Measurements from ENCODE around the gene VAPA. TPM values are rescaled to one million over a fixed set of nuclear protein-coding genes. Genes with fewer than 3 reads are reported as not detected.

The VAPA gene
- total RNA-seq, 6 experiments from 2014 or later, result 184 to 237 (median 206) TPM

- Mint-ChIP-seq H3K27ac (no peak overlapping the region), H3K4me3 (no peak overlapping the region), H3K9me3 (peaks cover 13% of the 10 kb centered on the region)
Measured at GRCh38 chr18:9994026-9994570, 80.3 kb downstream of the VAPA start.

DNA sequence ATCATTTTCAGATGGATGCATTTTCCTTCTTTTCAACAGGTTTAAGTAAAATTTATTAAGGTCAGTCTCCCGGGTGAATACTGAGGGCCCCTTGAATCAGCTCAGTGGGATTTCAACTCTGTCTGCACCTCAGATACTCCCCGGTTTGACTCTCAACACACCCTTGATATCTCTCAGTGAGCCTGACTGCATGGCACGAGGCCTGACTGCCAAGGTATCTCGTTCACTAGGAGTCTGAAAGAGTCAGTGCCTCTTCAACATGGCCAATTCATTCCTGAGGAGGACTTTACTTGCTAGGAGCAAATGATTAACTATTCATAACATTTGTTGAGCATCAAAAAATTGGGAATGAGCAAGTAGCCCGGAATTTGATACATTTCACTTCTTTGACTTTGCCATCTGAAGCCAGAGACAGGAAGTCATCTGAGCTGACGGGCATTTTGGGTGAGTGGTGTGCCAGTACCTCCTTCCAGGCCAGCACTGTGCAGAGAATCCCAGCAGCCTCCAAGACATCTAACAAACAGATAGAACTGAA lies 81.0 kb downstream of the VAPA start:
- H3K9me3 Mint-ChIP-seq, result peaks cover 17% of the 10 kb centered on the region
- peaks cover 8% of the 10 kb centered on the region for H3K36me3 Mint-ChIP-seq (ENCODE audit: low read depth)
- no peak overlapping the region for H3K27ac Mint-ChIP-seq
- DNase-seq, result no peak
- H3K4me1 Mint-ChIP-seq (ENCODE audit: low read depth), result no peaks in the 10 kb centered on the region
- H3K4me3 Mint-ChIP-seq, result no peak overlapping the region
- H3K27me3 Mint-ChIP-seq (ENCODE audit: insufficient read depth), result peaks cover 33% of the 10 kb centered on the region
- TF ChIP-seq CTCF (IDR thresholded peaks at IDR 0.05), result no peak

More at GRCh38 chr18:9994026-9994570, 80.3 kb downstream of the VAPA start:
- peaks cover 8% of the 10 kb centered on the region for H3K36me3 Mint-ChIP-seq (ENCODE audit: low read depth)
- TF ChIP-seq CTCF (IDR thresholded peaks at IDR 0.05), result no peak
- no peak for DNase-seq
- H3K4me1 Mint-ChIP-seq (ENCODE audit: low read depth), result no peaks in the 10 kb centered on the region
- H3K27me3 Mint-ChIP-seq (ENCODE audit: insufficient read depth), result peaks cover 33% of the 10 kb centered on the region

GRCh38 chr18:9995631-9996030 lies 81.8 kb downstream of the VAPA start:
- Mint-ChIP-seq H3K36me3 (ENCODE audit: low read depth) (peaks cover 8% of the 10 kb centered on the region), H3K27me3 (ENCODE audit: insufficient read depth) (peaks cover 30% of the 10 kb centered on the region), H3K9me3 (peaks cover 17% of the 10 kb centered on the region), H3K27ac (no peak overlapping the region), H3K4me1 (ENCODE audit: low read depth) (no peaks in the 10 kb centered on the region), H3K4me3 (no peak overlapping the region)
- TF ChIP-seq CTCF (IDR thresholded peaks at IDR 0.05), result no peak
- DNase-seq, result no peak

DNA sequence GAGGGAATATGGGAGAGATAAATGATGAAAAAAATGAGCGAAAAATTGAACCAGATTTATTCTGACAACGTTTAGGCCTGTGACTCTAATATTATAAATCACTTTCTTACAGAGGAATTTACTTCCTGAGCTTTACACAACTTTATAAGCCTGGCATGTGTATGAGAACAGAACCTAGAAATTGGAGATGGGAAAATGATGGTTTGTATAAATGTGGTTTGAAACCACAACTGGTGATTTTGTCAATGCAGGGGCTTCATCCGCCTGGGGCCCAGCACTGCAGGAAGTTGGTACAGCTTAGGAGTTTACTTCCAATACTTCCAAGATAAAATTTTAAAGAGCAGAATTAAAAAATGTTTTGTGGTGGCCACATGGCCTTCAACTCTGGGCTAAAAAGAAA lies 82.3 kb downstream of the VAPA start:
- H3K9me3 Mint-ChIP-seq, result peaks cover 17% of the 10 kb centered on the region
- DNase-seq, result no peak
- no peak overlapping the region for H3K4me3 Mint-ChIP-seq
- H3K27ac Mint-ChIP-seq, result no peak overlapping the region
- TF ChIP-seq CTCF (IDR thresholded peaks at IDR 0.05), result no peak
- no peaks in the 10 kb centered on the region for H3K4me1 Mint-ChIP-seq (ENCODE audit: low read depth)
- peaks cover 8% of the 10 kb centered on the region for H3K36me3 Mint-ChIP-seq (ENCODE audit: low read depth)
- peaks cover 28% of the 10 kb centered on the region for H3K27me3 Mint-ChIP-seq (ENCODE audit: insufficient read depth)

- no peak for TF ChIP-seq CTCF (IDR thresholded peaks at IDR 0.05)
- Mint-ChIP-seq H3K27ac (no peak overlapping the region), H3K36me3 (ENCODE audit: low read depth) (peaks cover 8% of the 10 kb centered on the region), H3K4me1 (ENCODE audit: low read depth) (no peaks in the 10 kb centered on the region), H3K4me3 (no peak overlapping the region), H3K9me3 (peaks cover 17% of the 10 kb centered on the region), H3K27me3 (ENCODE audit: insufficient read depth) (peaks cover 21% of the 10 kb centered on the region)
- DNase-seq, result no peak
Measured at GRCh38 chr18:9997711-9998110, 83.9 kb downstream of the VAPA start.

Data from HFFc6 (cell line).